HL-60 (cell line): ENCODE results near the gene VPS13D.

Experiments used
- DNase-seq, 2 experiments: peaks; one replicate each; pipeline ENCODE4 v3.0.0-alpha.2; 2010 to 2020; ENCODE audit warnings: low read depth in 1 of 2, low spot score in 1 of 2
- H3K27ac ChIP-seq: fragments of 250-450 bp; sonication (Bioruptor Pico); replicated peaks from 2 replicates; pipeline ENCODE4 v1.5.1; 2020; ENCODE audit warnings: mild to moderate bottlenecking, moderate library complexity
- H3K27me3 ChIP-seq: fragments of 250-450 bp; sonication (Bioruptor Pico); 2 replicates; pipeline ENCODE4 v1.5.1; 2021; ENCODE audit warnings: mild to moderate bottlenecking, moderate library complexity; ENCODE audit not compliant: insufficient read depth, poor library complexity, severe bottlenecking
- H3K4me3 ChIP-seq: replicated peaks from 2 replicates; pipeline ENCODE4 v1.5.1; 2011; ENCODE audit warnings: mild to moderate bottlenecking, control low read depth, low read length; ENCODE audit not compliant: insufficient read depth
- GABPA ChIP-seq: IDR thresholded peaks from 2 replicates; pipeline ENCODE4 v1.6.1; 2012; ENCODE audit warnings: low read depth
- POLR2AphosphoS5 ChIP-seq: IDR thresholded peaks from 2 replicates; pipeline ENCODE4 v1.6.1; 2012; ENCODE audit warnings: low read depth
- SPI1 ChIP-seq: IDR thresholded peaks from 2 replicates; pipeline ENCODE4 v1.6.1; 2012; ENCODE audit warnings: low read depth, mild to moderate bottlenecking, borderline replicate concordance
- long read RNA-seq: library from polyadenylated mRNA; unstranded; transcript quantifications from one replicate; pipeline ENCODE4 v2.0.0, GENCODE V29; 2020
- TF ChIP-seq, protein P1 (sequence below): IDR thresholded peaks from 2 replicates; pipeline ENCODE4 v1.6.1; 2012; ENCODE audit warnings: low read depth; ENCODE audit not compliant: insufficient replicate concordance
- TF ChIP-seq, protein P2 (sequence below): IDR thresholded peaks from one replicate; pipeline ENCODE4 v1.5.1; 2011; ENCODE audit warnings: low read length, control low read depth, inconsistent platforms; ENCODE audit not compliant: insufficient read depth

The VPS13D gene, protein sequence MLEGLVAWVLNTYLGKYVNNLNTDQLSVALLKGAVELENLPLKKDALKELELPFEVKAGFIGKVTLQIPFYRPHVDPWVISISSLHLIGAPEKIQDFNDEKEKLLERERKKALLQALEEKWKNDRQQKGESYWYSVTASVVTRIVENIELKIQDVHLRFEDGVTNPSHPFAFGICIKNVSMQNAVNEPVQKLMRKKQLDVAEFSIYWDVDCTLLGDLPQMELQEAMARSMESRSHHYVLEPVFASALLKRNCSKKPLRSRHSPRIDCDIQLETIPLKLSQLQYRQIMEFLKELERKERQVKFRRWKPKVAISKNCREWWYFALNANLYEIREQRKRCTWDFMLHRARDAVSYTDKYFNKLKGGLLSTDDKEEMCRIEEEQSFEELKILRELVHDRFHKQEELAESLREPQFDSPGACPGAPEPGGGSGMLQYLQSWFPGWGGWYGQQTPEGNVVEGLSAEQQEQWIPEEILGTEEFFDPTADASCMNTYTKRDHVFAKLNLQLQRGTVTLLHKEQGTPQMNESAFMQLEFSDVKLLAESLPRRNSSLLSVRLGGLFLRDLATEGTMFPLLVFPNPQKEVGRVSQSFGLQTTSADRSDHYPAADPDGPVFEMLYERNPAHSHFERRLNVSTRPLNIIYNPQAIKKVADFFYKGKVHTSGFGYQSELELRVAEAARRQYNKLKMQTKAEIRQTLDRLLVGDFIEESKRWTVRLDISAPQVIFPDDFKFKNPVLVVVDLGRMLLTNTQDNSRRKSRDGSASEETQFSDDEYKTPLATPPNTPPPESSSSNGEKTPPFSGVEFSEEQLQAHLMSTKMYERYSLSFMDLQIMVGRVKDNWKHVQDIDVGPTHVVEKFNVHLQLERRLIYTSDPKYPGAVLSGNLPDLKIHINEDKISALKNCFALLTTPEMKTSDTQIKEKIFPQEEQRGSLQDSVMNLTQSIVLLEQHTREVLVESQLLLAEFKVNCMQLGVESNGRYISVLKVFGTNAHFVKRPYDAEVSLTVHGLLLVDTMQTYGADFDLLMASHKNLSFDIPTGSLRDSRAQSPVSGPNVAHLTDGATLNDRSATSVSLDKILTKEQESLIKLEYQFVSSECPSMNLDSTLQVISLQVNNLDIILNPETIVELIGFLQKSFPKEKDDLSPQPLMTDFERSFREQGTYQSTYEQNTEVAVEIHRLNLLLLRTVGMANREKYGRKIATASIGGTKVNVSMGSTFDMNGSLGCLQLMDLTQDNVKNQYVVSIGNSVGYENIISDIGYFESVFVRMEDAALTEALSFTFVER (N-terminal part only)
- long read RNA-seq, full-length matches to known transcripts, result 1 of 21 reads
- long read RNA-seq, partial matches to known transcripts, result 15 of 21 reads
- long read RNA-seq, other reads (novel, unspliced or antisense), result 5 of 21 reads

DNA sequence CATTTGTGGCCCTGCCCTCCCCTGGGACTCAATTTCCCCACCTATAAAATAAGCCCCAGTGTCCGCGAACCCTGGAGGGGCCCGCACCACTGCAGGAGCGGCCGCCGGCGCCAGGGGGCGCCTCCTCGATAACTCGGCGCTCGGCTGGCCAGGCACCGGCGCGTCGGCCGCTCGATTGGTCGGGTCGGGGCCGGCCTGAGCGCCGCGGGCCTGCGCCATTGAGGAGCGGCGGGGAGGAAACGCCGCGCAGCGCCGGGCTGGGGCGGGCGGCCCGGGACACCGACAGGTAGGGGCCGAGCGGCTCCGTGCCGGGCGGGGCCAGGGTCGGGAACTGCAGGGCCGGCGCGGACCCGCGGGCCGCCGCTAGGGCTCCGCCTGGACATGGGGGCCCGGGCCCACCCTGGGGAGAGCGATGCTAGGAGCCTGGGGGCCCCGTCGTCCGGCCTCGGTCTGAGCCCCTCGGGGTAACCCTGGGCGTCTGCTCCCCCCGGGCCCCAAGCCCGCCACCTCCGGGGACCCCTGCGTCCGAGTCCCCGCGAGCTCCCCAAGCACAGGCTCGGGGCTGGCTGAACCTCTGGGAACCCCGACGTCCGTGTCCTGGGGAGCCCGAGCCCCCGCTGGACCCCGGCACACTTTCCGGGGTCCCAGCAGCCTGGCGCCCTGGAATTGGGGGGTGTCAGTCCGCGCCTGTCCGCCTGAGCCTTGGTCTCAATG is at the start of gene VPS13D:
Gene VPS13D (plus strand): TSS at position 196 of the 714 bp plus-strand sequence. CDS start 4,237 bp downstream, outside the sequence.
- H3K4me3 ChIP-seq, result peak within 1 kb of the TSS; percentile 96
- DNase-seq, result peak; percentile 61 to 68
- TF ChIP-seq POLR2AphosphoS5 (0 out of 2 replicates have a peak, but pooled peaks have one; percentile 37), SPI1 (peak; percentile 23; the same call in 1 of the 2 replicates), GABPA (no peak)
- TF ChIP-seq, protein P1, sequence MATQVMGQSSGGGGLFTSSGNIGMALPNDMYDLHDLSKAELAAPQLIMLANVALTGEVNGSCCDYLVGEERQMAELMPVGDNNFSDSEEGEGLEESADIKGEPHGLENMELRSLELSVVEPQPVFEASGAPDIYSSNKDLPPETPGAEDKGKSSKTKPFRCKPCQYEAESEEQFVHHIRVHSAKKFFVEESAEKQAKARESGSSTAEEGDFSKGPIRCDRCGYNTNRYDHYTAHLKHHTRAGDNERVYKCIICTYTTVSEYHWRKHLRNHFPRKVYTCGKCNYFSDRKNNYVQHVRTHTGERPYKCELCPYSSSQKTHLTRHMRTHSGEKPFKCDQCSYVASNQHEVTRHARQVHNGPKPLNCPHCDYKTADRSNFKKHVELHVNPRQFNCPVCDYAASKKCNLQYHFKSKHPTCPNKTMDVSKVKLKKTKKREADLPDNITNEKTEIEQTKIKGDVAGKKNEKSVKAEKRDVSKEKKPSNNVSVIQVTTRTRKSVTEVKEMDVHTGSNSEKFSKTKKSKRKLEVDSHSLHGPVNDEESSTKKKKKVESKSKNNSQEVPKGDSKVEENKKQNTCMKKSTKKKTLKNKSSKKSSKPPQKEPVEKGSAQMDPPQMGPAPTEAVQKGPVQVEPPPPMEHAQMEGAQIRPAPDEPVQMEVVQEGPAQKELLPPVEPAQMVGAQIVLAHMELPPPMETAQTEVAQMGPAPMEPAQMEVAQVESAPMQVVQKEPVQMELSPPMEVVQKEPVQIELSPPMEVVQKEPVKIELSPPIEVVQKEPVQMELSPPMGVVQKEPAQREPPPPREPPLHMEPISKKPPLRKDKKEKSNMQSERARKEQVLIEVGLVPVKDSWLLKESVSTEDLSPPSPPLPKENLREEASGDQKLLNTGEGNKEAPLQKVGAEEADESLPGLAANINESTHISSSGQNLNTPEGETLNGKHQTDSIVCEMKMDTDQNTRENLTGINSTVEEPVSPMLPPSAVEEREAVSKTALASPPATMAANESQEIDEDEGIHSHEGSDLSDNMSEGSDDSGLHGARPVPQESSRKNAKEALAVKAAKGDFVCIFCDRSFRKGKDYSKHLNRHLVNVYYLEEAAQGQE, result no peak
- TF ChIP-seq, protein P2, sequence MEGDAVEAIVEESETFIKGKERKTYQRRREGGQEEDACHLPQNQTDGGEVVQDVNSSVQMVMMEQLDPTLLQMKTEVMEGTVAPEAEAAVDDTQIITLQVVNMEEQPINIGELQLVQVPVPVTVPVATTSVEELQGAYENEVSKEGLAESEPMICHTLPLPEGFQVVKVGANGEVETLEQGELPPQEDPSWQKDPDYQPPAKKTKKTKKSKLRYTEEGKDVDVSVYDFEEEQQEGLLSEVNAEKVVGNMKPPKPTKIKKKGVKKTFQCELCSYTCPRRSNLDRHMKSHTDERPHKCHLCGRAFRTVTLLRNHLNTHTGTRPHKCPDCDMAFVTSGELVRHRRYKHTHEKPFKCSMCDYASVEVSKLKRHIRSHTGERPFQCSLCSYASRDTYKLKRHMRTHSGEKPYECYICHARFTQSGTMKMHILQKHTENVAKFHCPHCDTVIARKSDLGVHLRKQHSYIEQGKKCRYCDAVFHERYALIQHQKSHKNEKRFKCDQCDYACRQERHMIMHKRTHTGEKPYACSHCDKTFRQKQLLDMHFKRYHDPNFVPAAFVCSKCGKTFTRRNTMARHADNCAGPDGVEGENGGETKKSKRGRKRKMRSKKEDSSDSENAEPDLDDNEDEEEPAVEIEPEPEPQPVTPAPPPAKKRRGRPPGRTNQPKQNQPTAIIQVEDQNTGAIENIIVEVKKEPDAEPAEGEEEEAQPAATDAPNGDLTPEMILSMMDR, result peak; percentile 76
- no peaks in the 10 kb centered on the region for H3K27me3 ChIP-seq
- H3K27ac ChIP-seq, result peak within 1 kb of the TSS; percentile 66

DNA sequence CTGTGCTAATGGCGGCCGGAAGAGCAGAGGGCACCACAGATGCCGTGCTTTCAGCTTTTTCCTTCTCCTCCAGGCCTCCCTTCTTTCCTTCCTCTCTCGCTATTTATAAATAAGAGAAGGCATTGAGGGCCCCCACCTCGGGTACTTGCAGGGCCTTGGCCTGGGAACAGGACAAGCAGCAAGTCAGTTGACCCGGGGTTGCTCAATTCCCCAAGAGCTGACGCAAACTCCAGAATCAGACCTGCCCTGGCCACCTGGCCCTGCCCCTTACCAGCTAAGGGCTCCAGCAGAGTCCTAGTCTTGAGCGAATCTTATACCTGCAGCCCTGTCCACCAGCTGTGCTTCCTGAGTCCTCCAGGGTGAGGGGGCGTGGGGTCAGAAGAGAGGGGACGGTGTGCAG is 49.5 kb upstream of the VPS13D start:
- TF ChIP-seq POLR2AphosphoS5, result no peak
- TF ChIP-seq, protein P2, result no peak
- peak; percentile 18; the same call in 1 of the 2 replicates for TF ChIP-seq GABPA
- TF ChIP-seq, protein P1, result peak; percentile 17
- peak; percentile 21; the same call in 1 of the 2 replicates for TF ChIP-seq SPI1
- H3K27ac ChIP-seq, result peak overlapping the region; percentile 81
- DNase-seq, result peak; percentile 96 to 97
- H3K4me3 ChIP-seq, result no peak overlapping the region
- no peaks in the 10 kb centered on the region for H3K27me3 ChIP-seq

DNA sequence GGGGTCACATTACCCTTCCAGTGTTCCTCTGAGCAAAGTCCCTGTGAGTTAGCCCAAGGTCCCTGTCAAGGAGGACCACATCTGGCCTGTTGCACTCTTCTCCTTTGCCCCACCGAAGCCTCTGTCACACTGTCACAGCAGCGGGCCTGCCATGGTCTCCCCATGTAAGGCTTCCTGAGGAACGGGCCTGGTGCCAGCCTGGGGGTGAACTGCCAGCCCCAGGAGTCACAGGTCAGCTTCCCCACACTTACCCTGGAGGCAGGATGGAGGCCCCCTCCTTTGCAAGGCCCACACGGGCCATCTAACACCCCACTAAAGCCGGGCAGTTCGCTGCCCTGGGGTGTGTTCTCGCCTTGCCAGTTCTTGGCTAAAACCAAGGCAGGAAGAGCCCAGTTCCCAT is 48.9 kb upstream of the VPS13D start:
- Histone ChIP-seq H3K27me3 (no peaks in the 10 kb centered on the region), H3K4me3 (no peak overlapping the region), H3K27ac (peak overlapping the region; percentile 81)
- DNase-seq, result peak in 1 of 2 experiments; percentile 33
- TF ChIP-seq, protein P2, result no peak
- TF ChIP-seq, protein P1, result no peak
- TF ChIP-seq GABPA, result no peak
- no peak for TF ChIP-seq POLR2AphosphoS5
- TF ChIP-seq SPI1, result no peak
